H1 (cell line): Measurements from ENCODE around the gene DYSF. TPM values are rescaled to one million over a fixed set of nuclear protein-coding genes. Genes with fewer than 3 reads are reported as not detected.

Source experiments
- CTCF ChIA-PET: fragments of 300-600 bp; sonication (Branson Sonifier 250); formaldehyde crosslinking; loops from one replicate; lab custom pipeline; 2021; ENCODE audit not compliant: partially characterized antibody; lab: Charles Lee
- POLR2A ChIA-PET: fragments of 300-600 bp; sonication (Branson Sonifier 250); formaldehyde crosslinking; loops from one replicate; lab custom pipeline; 2021; ENCODE audit warnings: inconsistent platforms; ENCODE audit not compliant: partially characterized antibody; lab: Charles Lee
- DNase-seq, 2 experiments: peaks; one replicate each; pipeline versions ENCODE4 v3.0.0 to v3.0.0-alpha.2; 2010 to 2022; ENCODE audit warnings: low spot score in 2 of 2, low read depth in 1 of 2, mixed read lengths in 1 of 2
- FAIRE-seq: peaks from 2 replicates; lab custom pipeline; 2011; peaks lifted over from hg19 to GRCh38; lab: Jason Lieb, UNC
- H2AFZ ChIP-seq: 2 replicates; pipeline ENCODE4 v1.8.1; 2012; ENCODE audit warnings: low read length, inconsistent platforms
- H2AK5ac ChIP-seq: 2 replicates; pipeline ENCODE4 v1.6.1; 2013; ENCODE audit warnings: low read depth, low read length
- H2BK120ac ChIP-seq: replicated peaks from 2 replicates; pipeline ENCODE3; 2013; ENCODE audit warnings: low read depth, low read length, inconsistent platforms
- H2BK12ac ChIP-seq: 2 replicates; pipeline ENCODE4 v1.6.1; 2013; ENCODE audit warnings: low read depth, low read length
- H2BK15ac ChIP-seq: 2 replicates; pipeline ENCODE4 v1.6.1; 2013; ENCODE audit warnings: low read length
- H2BK20ac ChIP-seq: 2 replicates; pipeline ENCODE4 v1.6.1; 2013; ENCODE audit warnings: low read length
- H2BK5ac ChIP-seq: 2 replicates; pipeline ENCODE4 v1.6.1; 2013; ENCODE audit warnings: low read depth, low read length
- H3K14ac ChIP-seq: 2 replicates; pipeline ENCODE4 v1.6.1; 2013; ENCODE audit warnings: inconsistent platforms; ENCODE audit not compliant: insufficient read length
- H3K18ac ChIP-seq: 2 replicates; pipeline ENCODE4 v1.6.1; 2013; ENCODE audit warnings: low read length; ENCODE audit errors: extremely low read depth
- H3K23ac ChIP-seq: 2 replicates; pipeline ENCODE4 v1.6.1; 2013; ENCODE audit warnings: inconsistent platforms; ENCODE audit not compliant: insufficient read length
- H3K23me2 ChIP-seq: 2 replicates; pipeline ENCODE4 v1.6.1; 2013; ENCODE audit warnings: low read depth, low read length
- H3K27ac ChIP-seq: 2 replicates; pipeline ENCODE4 v1.6.1; 2011; ENCODE audit warnings: low read depth, low read length, inconsistent platforms
- H3K27me3 ChIP-seq, 4 experiments: replicated peaks in 1 of 4; 1 replicate in 1 of 4; 2 replicates in 3 of 4; pipeline versions ENCODE4 v1.6.1 to v1.8.1; 2011 to 2013; ENCODE audit warnings: low read length in 3 of 4, mild to moderate bottlenecking in 3 of 4, inconsistent platforms in 2 of 4, mixed read lengths in 2 of 4, moderate library complexity in 1 of 4; ENCODE audit not compliant: control insufficient read depth in 3 of 4, insufficient read depth in 3 of 4; ENCODE audit errors: extremely low read depth in 1 of 4
- H3K36me3 ChIP-seq, 4 experiments: 2 replicates each; pipeline versions ENCODE4 v1.6.1 to v1.8.1; 2011 to 2013; ENCODE audit warnings: mild to moderate bottlenecking in 4 of 4, low read length in 3 of 4, moderate library complexity in 2 of 4, control low read depth in 1 of 4, inconsistent platforms in 1 of 4; ENCODE audit not compliant: insufficient read depth in 4 of 4, control insufficient read depth in 2 of 4
- H3K4ac ChIP-seq: replicated peaks from 2 replicates; pipeline ENCODE3; 2013; ENCODE audit warnings: low read length, low read depth, mixed read lengths, inconsistent platforms; ENCODE audit not compliant: insufficient read length
- H3K4me1 ChIP-seq, 4 experiments: replicated peaks in 1 of 4; 1 replicate in 1 of 4; 2 replicates in 3 of 4; pipeline versions ENCODE4 v1.6.1 to v1.8.1; 2011 to 2013; ENCODE audit warnings: low read length in 3 of 4, inconsistent platforms in 2 of 4, mixed read lengths in 1 of 4; ENCODE audit not compliant: insufficient read depth in 4 of 4, control insufficient read depth in 3 of 4
- H3K4me2 ChIP-seq, 2 experiments: 2 replicates each; pipeline versions ENCODE4 v1.6.1 to v1.8.1; 2011 to 2013; ENCODE audit warnings: low read depth in 2 of 2, low read length in 2 of 2, control low read depth in 1 of 2, inconsistent platforms in 1 of 2, mild to moderate bottlenecking in 1 of 2; ENCODE audit not compliant: insufficient read depth in 1 of 2
- H3K4me3 ChIP-seq, 4 experiments: fragments of 200-600, 300-600 bp in 1 of 4; sonication (generic), shearing (Covaris generic), sonication (Bioruptor Twin) in 1 of 4; 2 replicates each; pipeline versions ENCODE4 v1.5.1 to v1.8.1; 2011 to 2016; ENCODE audit warnings: low read length in 4 of 4, low read depth in 3 of 4, control low read depth in 2 of 4, inconsistent platforms in 2 of 4, mild to moderate bottlenecking in 2 of 4, mixed read lengths in 1 of 4, moderate library complexity in 1 of 4; ENCODE audit not compliant: insufficient read depth in 2 of 4; ENCODE audit errors: extremely low read depth in 1 of 4
- H3K56ac ChIP-seq: replicated peaks from 2 replicates; pipeline ENCODE3; 2013; ENCODE audit warnings: low read depth, mild to moderate bottlenecking, mixed read lengths, low read length, inconsistent platforms; ENCODE audit not compliant: insufficient read length
- H3K79me1 ChIP-seq: 2 replicates; pipeline ENCODE4 v1.6.1; 2013; ENCODE audit warnings: low read depth, low read length, control low read depth
- H3K79me2 ChIP-seq, 2 experiments: 2 replicates each; pipeline versions ENCODE4 v1.6.1 to v1.8.1; 2012 to 2013; ENCODE audit warnings: low read length in 2 of 2, mild to moderate bottlenecking in 2 of 2, inconsistent platforms in 1 of 2; ENCODE audit not compliant: insufficient read depth in 2 of 2, control insufficient read depth in 1 of 2
- H3K9ac ChIP-seq, 4 experiments: replicated peaks in 1 of 4; 1 replicate in 1 of 4; 2 replicates in 3 of 4; pipeline versions ENCODE4 v1.6.1 to v1.8.1; 2011 to 2013; ENCODE audit warnings: low read depth in 3 of 4, low read length in 3 of 4, control low read depth in 2 of 4, mild to moderate bottlenecking in 2 of 4, moderate library complexity in 2 of 4, inconsistent platforms in 1 of 4; ENCODE audit errors: extremely low read depth in 1 of 4
- H3K9me3 ChIP-seq, 2 experiments: 2 replicates each; pipeline versions ENCODE4 v1.6.1 to v1.8.1; 2012 to 2013; ENCODE audit warnings: mild to moderate bottlenecking in 2 of 2, moderate library complexity in 2 of 2, control low read depth in 1 of 2, inconsistent platforms in 1 of 2, low read depth in 1 of 2, low read length in 1 of 2, mixed read lengths in 1 of 2; ENCODE audit not compliant: insufficient read depth in 2 of 2
- H4K20me1 ChIP-seq, 2 experiments: replicated peaks in 1 of 2; 2 replicates each; pipeline versions ENCODE3 to v1.8.1; 2011 to 2013; ENCODE audit warnings: inconsistent platforms in 2 of 2, low read length in 2 of 2, mild to moderate bottlenecking in 1 of 2; ENCODE audit not compliant: insufficient read depth in 2 of 2, control insufficient read depth in 1 of 2
- H4K5ac ChIP-seq: 2 replicates; pipeline ENCODE4 v1.6.1; 2013; ENCODE audit warnings: low read length, low read depth, mixed read lengths, inconsistent platforms; ENCODE audit not compliant: insufficient read length
- H4K8ac ChIP-seq: 2 replicates; pipeline ENCODE4 v1.8.0; 2013; ENCODE audit warnings: mild to moderate bottlenecking, moderate library complexity, low read length, inconsistent platforms; ENCODE audit not compliant: insufficient read depth; ENCODE audit errors: extremely low read depth
- H4K91ac ChIP-seq: replicated peaks from 2 replicates; pipeline ENCODE3; 2013; ENCODE audit warnings: low read length, mixed read lengths, inconsistent platforms; ENCODE audit not compliant: insufficient read length
- KDM4A ChIP-seq: IDR thresholded peaks from one replicate; pipeline ENCODE4 v1.7.1; 2012; ENCODE audit warnings: low read depth, mild to moderate bottlenecking, moderate library complexity, low read length, inconsistent platforms; ENCODE audit not compliant: severe bottlenecking
- MAFK ChIP-seq: IDR thresholded peaks from 2 replicates; pipeline ENCODE4 v1.6.1; 2012; ENCODE audit warnings: low read depth, mild to moderate bottlenecking, improper control_type of control experiment, low read length
- RAD21 ChIP-seq, 2 experiments: IDR thresholded peaks in 1 of 2; conservative IDR thresholded peaks in 1 of 2; 2 replicates each; pipeline ENCODE4 v1.6.1; 2011; ENCODE audit warnings: low read depth in 2 of 2, low read length in 2 of 2, improper control_type of control experiment in 1 of 2, inconsistent platforms in 1 of 2, mild to moderate bottlenecking in 1 of 2, moderate library complexity in 1 of 2
- SAP30 ChIP-seq: fragments of 300-600 bp; sonication (generic); IDR thresholded peaks from 2 replicates; pipeline ENCODE4 v1.7.1; 2012; ENCODE audit warnings: low read length, moderate library complexity, mild to moderate bottlenecking, inconsistent platforms; ENCODE audit not compliant: insufficient read depth, insufficient replicate concordance
- WGBS, 2 experiments: shearing (Covaris generic) in 1 of 2; methylation state at CpG; one replicate each; pipeline versions ENCODE4 v1.1.6 to v1.1.7; 2013 to 2015; ENCODE audit warnings: low lambda C conversion rate in 2 of 2, mixed read lengths in 2 of 2, inconsistent platforms in 1 of 2, low coverage in 1 of 2, missing lambda C conversion rate in 1 of 2; ENCODE audit not compliant: insufficient replicate concordance in 2 of 2, insufficient coverage in 1 of 2, insufficient read length in 1 of 2; ENCODE audit errors: extremely low coverage in 1 of 2, missing lambda C conversion rate in 1 of 2; 5-methylcytosine and 5-hydroxymethylcytosine counted together
- polyA plus RNA-seq, 7 experiments: library from polyadenylated mRNA; depleted of rRNA in 3 of 7; stranded (reverse) in 5 of 7; unstranded in 2 of 7; fragments of >200 nt in 5 of 7; fragments of 200-250 nt in 2 of 7; gene quantifications; 1 replicate in 5 of 7; 2 replicates in 1 of 7; 4 replicates in 1 of 7; pipeline versions ENCODE4 v1.2.1 to v1.2.3, GENCODE V29; 2011 to 2013; ENCODE audit warnings: missing spikeins in 2 of 7, mixed read lengths in 2 of 7
- total RNA-seq: library from RNA; stranded (reverse); fragmentation: NEBNext Ultra II Directional; extraction: Animal tissue kit (Norgen Biotek cat#: 25700); gene quantifications from 2 replicates; pipeline ENCODE4 v1.2.1, GENCODE V29; 2021

DYSF gene
- total and polyA plus RNA-seq, 2 of the 8 experiments (the other 6 are each of a cell fraction or from before 2014, with no cell fraction given) = 5.8 to 7.1 TPM

DNA sequence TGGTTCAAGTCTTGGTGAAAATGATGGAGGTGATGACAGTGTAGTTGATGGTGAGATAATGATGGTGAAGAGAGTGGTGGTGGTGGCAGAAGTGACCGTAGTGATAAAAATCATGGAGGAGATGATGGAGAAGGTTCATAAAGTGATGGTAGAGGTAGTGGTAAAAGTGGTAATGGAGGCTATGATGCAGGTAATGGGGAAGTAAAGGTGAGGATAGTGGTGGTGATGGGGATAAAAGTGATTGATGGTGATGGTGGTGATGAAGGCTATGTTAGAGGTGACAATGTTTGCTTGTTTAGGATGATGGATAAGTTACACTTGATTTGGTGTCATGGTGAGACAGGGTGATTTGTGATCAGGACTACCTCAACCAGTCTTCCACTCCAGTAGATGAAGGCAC is 268.9 kb downstream of the DYSF start:
- Histone ChIP-seq H2BK12ac (no peak overlapping the region), H3K23ac (no peak overlapping the region), H3K56ac (no peak overlapping the region), H4K5ac (no peak overlapping the region), H2BK5ac (no peak overlapping the region), H3K4me3 (no peak overlapping the region), H3K36me3 (no peaks in the 10 kb centered on the region), H4K20me1 (no peaks in the 10 kb centered on the region), H3K4me1 (no peaks in the 10 kb centered on the region), H3K14ac (no peak overlapping the region), H3K79me2 (no peaks in the 10 kb centered on the region), H2BK20ac (no peak overlapping the region), H3K18ac (no peak overlapping the region), H3K79me1 (no peaks in the 10 kb centered on the region), H3K9me3 (0 out of 4 replicates have a peak, but pooled peaks cover 3% of the 10 kb centered on the region in 2 experiments), H2AK5ac (no peak overlapping the region), H3K23me2 (peaks cover 4% of the 10 kb centered on the region; the same call in 1 of the 2 replicates), H4K91ac (no peak overlapping the region), H2BK120ac (no peak overlapping the region), H3K4me2 (no peak overlapping the region), H3K27me3 (0 out of 7 replicates have a peak, but pooled peaks cover 0 to 2% (median 0%) of the 10 kb centered on the region in 4 experiments), H4K8ac (no peak overlapping the region), H3K27ac (no peak overlapping the region), H2BK15ac (no peak overlapping the region), H3K4ac (no peak overlapping the region), H2AFZ (no peak overlapping the region), H3K9ac (no peak overlapping the region)
- WGBS, 2 experiments = 76% methylated on average over 1 of the region's 1 CpG; no CpG with 5 or more reads in 1 of the 2 experiments
- FAIRE-seq (no peak), DNase-seq (no peak)
- ChIA-PET CTCF (no interaction called here), POLR2A (no interaction called here)
- no peak for TF ChIP-seq RAD21 (IDR thresholded peaks at IDR 0.05 in 1 of 2, conservative IDR thresholded peaks at IDR 0.05 in 1 of 2; ENCODE audit: low read depth in 2 of 2, low read length in 2 of 2)
- TF ChIP-seq SAP30 = no peak
- TF ChIP-seq MAFK = no peak
- TF ChIP-seq KDM4A = no peak
